ENCODE data around the gene HOXB5.

HOXB5 gene

DNA sequence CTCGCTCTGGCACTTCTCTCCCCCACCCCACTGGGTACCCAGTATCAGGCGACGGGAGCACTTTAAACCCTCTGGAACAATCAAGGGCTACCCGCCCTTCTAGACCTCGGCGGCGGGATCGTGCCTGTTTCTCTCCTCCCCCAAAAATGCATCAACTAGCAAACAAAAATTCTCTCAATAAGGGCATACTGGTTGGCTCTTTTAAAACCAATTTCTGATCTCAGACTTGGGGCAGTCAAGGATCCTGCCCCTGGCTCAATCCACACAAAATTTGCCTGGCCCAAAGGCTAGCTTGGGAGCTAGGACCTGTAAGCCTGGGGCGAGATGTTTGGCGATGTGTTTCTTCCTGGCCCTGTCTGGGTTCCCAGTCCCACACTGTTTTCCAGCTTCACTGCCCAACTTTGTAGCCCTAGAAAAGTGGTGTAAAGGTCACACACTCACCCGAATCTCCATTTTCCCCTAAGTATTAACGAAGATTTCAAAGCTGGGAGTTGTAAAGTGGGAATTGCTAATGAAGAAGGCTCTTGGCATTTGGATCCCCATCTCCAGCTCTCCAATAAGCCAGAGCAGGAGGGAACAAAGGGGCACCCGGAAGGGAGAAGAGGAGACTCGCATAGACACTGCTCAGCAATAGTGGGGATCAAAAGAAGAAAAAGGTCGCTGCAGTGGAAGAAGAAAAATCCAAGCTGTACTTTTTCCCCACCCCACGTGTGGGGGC lies 34.3 kb downstream of the HOXB5 start:
- H3K4me3 ChIP-seq (ENCODE audit: low read length) = no peak overlapping the region
- no peak overlapping the region for H3K9ac ChIP-seq (ENCODE audit: low read length)
- H3K4me1 ChIP-seq (ENCODE audit: control insufficient read depth, insufficient read depth, low read length) = peaks cover 37% of the 10 kb centered on the region
- H3K9me3 ChIP-seq (ENCODE audit: control insufficient read depth, low read length) = no peaks in the 10 kb centered on the region
- no peaks in the 10 kb centered on the region for H3K36me3 ChIP-seq (ENCODE audit: control insufficient read depth, insufficient read depth, low read length)
- H3K27me3 ChIP-seq (ENCODE audit: control insufficient read depth, insufficient read depth, low read length) = peaks cover 90% of the 10 kb centered on the region

- H3K9ac ChIP-seq (ENCODE audit: low read length) = no peak overlapping the region
- no peak overlapping the region for H3K4me3 ChIP-seq (ENCODE audit: low read length)
- H3K36me3 ChIP-seq (ENCODE audit: control insufficient read depth, insufficient read depth, low read length) = no peaks in the 10 kb centered on the region
- peaks cover 93% of the 10 kb centered on the region for H3K27me3 ChIP-seq (ENCODE audit: control insufficient read depth, insufficient read depth, low read length)
- H3K4me1 ChIP-seq (ENCODE audit: control insufficient read depth, insufficient read depth, low read length) = peaks cover 37% of the 10 kb centered on the region
- no peaks in the 10 kb centered on the region for H3K9me3 ChIP-seq (ENCODE audit: control insufficient read depth, low read length)
Measured at GRCh38 chr17:48558831-48559121, 34.8 kb downstream of the HOXB5 start.

GRCh38 chr17:48558057-48558830 lies 35.3 kb downstream of the HOXB5 start:
- no peaks in the 10 kb centered on the region for H3K9me3 ChIP-seq (ENCODE audit: control insufficient read depth, low read length)
- H3K36me3 ChIP-seq (ENCODE audit: control insufficient read depth, insufficient read depth, low read length) = no peaks in the 10 kb centered on the region
- H3K27me3 ChIP-seq (ENCODE audit: control insufficient read depth, insufficient read depth, low read length) = peaks cover 93% of the 10 kb centered on the region
- H3K9ac ChIP-seq (ENCODE audit: low read length) = no peak overlapping the region
- H3K4me1 ChIP-seq (ENCODE audit: control insufficient read depth, insufficient read depth, low read length) = peaks cover 37% of the 10 kb centered on the region
- H3K4me3 ChIP-seq (ENCODE audit: low read length) = no peak overlapping the region

DNA sequence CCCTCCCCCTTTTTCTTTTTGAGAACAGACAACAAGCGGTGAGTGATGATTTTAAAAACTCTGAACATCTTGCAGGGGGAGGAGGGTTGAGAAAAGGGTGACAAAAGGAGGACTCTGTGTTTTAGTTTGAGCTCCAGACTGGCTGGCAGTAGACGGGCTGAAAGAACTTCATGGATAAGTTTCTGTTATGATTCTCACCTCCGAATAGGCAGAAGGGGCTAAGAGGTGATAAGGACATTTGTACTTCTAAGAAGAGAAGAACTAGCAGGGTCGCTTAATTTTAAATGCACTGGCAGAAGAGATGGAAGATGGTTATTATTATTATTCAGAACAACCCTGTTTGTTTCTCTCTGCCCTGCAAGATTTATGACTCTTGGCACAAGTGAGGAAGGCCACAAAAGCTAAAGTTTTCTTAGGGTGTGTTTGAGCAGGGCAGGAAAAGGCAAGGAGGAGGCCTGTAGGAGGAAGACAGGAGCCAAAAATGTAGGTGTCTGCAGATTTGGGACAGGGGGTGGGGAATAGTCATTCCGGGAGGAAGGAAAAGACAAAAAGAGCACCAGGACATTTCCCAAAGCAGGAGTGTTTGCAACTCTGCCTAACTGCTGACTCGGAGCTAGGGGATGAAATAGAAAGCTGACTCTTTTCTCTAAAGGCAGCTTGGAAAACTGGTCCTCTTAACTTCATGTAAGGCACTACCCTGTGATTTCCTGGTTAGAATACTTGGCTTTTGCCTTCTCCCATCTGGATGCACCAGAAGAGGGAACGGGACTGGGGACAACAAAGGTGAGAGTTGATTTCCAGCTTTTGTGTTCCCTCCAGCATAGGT lies 36.8 kb downstream of the HOXB5 start:
- Histone ChIP-seq H3K36me3 (ENCODE audit: control insufficient read depth, insufficient read depth, low read length) (no peaks in the 10 kb centered on the region), H3K27me3 (ENCODE audit: control insufficient read depth, insufficient read depth, low read length) (peaks cover 94% of the 10 kb centered on the region), H3K9ac (ENCODE audit: low read length) (no peak overlapping the region), H3K4me3 (ENCODE audit: low read length) (no peak overlapping the region), H3K9me3 (ENCODE audit: control insufficient read depth, low read length) (no peaks in the 10 kb centered on the region), H3K4me1 (ENCODE audit: control insufficient read depth, insufficient read depth, low read length) (peaks cover 34% of the 10 kb centered on the region)

- no peaks in the 10 kb centered on the region for H3K36me3 ChIP-seq (ENCODE audit: control insufficient read depth, insufficient read depth, low read length)
- H3K4me3 ChIP-seq (ENCODE audit: low read length) = no peak overlapping the region
- H3K9me3 ChIP-seq (ENCODE audit: control insufficient read depth, low read length) = no peaks in the 10 kb centered on the region
- H3K9ac ChIP-seq (ENCODE audit: low read length) = no peak overlapping the region
- peaks cover 28% of the 10 kb centered on the region for H3K4me1 ChIP-seq (ENCODE audit: control insufficient read depth, insufficient read depth, low read length)
- peaks cover 94% of the 10 kb centered on the region for H3K27me3 ChIP-seq (ENCODE audit: control insufficient read depth, insufficient read depth, low read length)
Measured at GRCh38 chr17:48556229-48556575, 37.4 kb downstream of the HOXB5 start.

GRCh38 chr17:48555258-48556228 lies 38.0 kb downstream of the HOXB5 start:
- H3K9ac ChIP-seq (ENCODE audit: low read length) = peak overlapping the region; percentile 55
- H3K36me3 ChIP-seq (ENCODE audit: control insufficient read depth, insufficient read depth, low read length) = no peaks in the 10 kb centered on the region
- H3K27me3 ChIP-seq (ENCODE audit: control insufficient read depth, insufficient read depth, low read length) = peaks cover 95% of the 10 kb centered on the region
- no peaks in the 10 kb centered on the region for H3K9me3 ChIP-seq (ENCODE audit: control insufficient read depth, low read length)
- peaks cover 21% of the 10 kb centered on the region for H3K4me1 ChIP-seq (ENCODE audit: control insufficient read depth, insufficient read depth, low read length)
- no peak overlapping the region for H3K4me3 ChIP-seq (ENCODE audit: low read length)

GRCh38 chr17:48554412-48555257 lies 38.9 kb downstream of the HOXB5 start:
- H3K36me3 ChIP-seq (ENCODE audit: control insufficient read depth, insufficient read depth, low read length) = no peaks in the 10 kb centered on the region
- peaks cover 18% of the 10 kb centered on the region for H3K4me1 ChIP-seq (ENCODE audit: control insufficient read depth, insufficient read depth, low read length)
- peak overlapping the region; percentile 55 for H3K9ac ChIP-seq (ENCODE audit: low read length)
- peaks cover 95% of the 10 kb centered on the region for H3K27me3 ChIP-seq (ENCODE audit: control insufficient read depth, insufficient read depth, low read length)
- H3K9me3 ChIP-seq (ENCODE audit: control insufficient read depth, low read length) = no peaks in the 10 kb centered on the region
- no peak overlapping the region for H3K4me3 ChIP-seq (ENCODE audit: low read length)

DNA sequence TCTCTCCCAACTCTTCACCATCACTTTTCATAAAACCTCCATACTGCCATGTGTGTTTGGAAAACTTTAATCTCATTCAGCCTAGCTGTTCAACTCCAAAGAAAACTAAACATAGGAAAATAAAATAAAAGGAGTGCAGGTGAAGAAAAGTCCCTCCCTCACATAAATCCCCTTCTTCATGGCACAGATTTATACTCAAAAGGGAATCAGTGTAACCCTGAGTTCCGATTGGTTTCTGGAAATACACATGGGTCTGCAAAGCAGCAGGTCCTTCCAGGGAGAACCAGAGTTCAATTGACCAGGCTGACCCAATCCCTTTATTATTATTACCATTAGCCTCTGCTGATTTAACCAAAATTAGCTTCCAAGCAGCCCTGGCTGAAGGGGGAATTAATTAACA lies 39.8 kb downstream of the HOXB5 start:
- no peaks in the 10 kb centered on the region for H3K36me3 ChIP-seq (ENCODE audit: control insufficient read depth, insufficient read depth, low read length)
- peaks cover 18% of the 10 kb centered on the region for H3K4me1 ChIP-seq (ENCODE audit: control insufficient read depth, insufficient read depth, low read length)
- no peaks in the 10 kb centered on the region for H3K9me3 ChIP-seq (ENCODE audit: control insufficient read depth, low read length)
- H3K27me3 ChIP-seq (ENCODE audit: control insufficient read depth, insufficient read depth, low read length) = peaks cover 89% of the 10 kb centered on the region
- H3K4me3 ChIP-seq (ENCODE audit: low read length) = no peak overlapping the region
- H3K9ac ChIP-seq (ENCODE audit: low read length) = no peak overlapping the region

- Histone ChIP-seq H3K27me3 (ENCODE audit: control insufficient read depth, insufficient read depth, low read length) (peaks cover 88% of the 10 kb centered on the region), H3K36me3 (ENCODE audit: control insufficient read depth, insufficient read depth, low read length) (no peaks in the 10 kb centered on the region), H3K9me3 (ENCODE audit: control insufficient read depth, low read length) (no peaks in the 10 kb centered on the region), H3K9ac (ENCODE audit: low read length) (peak overlapping the region; percentile 1), H3K4me3 (ENCODE audit: low read length) (no peak overlapping the region), H3K4me1 (ENCODE audit: control insufficient read depth, insufficient read depth, low read length) (peaks cover 18% of the 10 kb centered on the region)
Measured at GRCh38 chr17:48553190-48553547, 40.4 kb downstream of the HOXB5 start.

GRCh38 chr17:48552466-48553189 lies 41.0 kb downstream of the HOXB5 start:
- Histone ChIP-seq H3K9ac (ENCODE audit: low read length) (peak overlapping the region; percentile 1), H3K27me3 (ENCODE audit: control insufficient read depth, insufficient read depth, low read length) (peaks cover 86% of the 10 kb centered on the region), H3K9me3 (ENCODE audit: control insufficient read depth, low read length) (no peaks in the 10 kb centered on the region), H3K4me3 (ENCODE audit: low read length) (no peak overlapping the region), H3K4me1 (ENCODE audit: control insufficient read depth, insufficient read depth, low read length) (peaks cover 17% of the 10 kb centered on the region), H3K36me3 (ENCODE audit: control insufficient read depth, insufficient read depth, low read length) (no peaks in the 10 kb centered on the region)

Data from mucosa of stomach (tissue), 1 donor.